ENCODE data around the gene CELSR1. TPM values are rescaled to one million over a fixed set of nuclear protein-coding genes. Genes with fewer than 3 reads are reported as not detected.
"Not testable (repeated sequence)": the region's sequence is repeated elsewhere in the genome, so short reads cannot be mapped to it uniquely, and the experiment has no call there.

CELSR1 gene
- total RNA-seq, 1 donor from 2014 or later: 5.1 TPM

DNA sequence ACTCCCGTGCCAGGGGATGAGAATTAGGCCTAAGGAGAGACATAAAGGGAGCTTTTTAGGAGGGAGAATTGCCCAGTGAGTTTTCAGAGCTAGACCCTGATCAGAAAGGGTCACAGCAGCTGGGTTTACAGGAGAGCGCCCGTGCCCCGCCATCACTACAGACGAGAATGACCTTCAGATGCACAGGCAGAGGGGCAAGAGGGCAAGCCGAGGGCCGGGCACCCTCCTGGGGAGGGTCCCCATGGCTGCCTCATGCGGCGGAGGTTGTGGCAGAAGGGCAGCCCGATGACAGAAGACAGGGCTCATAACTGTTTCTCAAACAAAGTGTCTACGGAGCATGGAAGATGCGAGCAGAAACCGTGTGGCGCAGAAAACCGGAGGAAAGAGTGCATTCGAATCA, 129.7 kb downstream of the CELSR1 start:
- peaks cover 5% of the 10 kb centered on the region for H3K27me3 Mint-ChIP-seq (ENCODE audit: low read depth)
- H3K9me3 Mint-ChIP-seq: no peaks in the 10 kb centered on the region
- H3K27ac Mint-ChIP-seq (ENCODE audit: unreplicated experiment): no peak overlapping the region
- no peaks in the 10 kb centered on the region for H3K4me1 Mint-ChIP-seq
- TF ChIP-seq, protein P1, sequence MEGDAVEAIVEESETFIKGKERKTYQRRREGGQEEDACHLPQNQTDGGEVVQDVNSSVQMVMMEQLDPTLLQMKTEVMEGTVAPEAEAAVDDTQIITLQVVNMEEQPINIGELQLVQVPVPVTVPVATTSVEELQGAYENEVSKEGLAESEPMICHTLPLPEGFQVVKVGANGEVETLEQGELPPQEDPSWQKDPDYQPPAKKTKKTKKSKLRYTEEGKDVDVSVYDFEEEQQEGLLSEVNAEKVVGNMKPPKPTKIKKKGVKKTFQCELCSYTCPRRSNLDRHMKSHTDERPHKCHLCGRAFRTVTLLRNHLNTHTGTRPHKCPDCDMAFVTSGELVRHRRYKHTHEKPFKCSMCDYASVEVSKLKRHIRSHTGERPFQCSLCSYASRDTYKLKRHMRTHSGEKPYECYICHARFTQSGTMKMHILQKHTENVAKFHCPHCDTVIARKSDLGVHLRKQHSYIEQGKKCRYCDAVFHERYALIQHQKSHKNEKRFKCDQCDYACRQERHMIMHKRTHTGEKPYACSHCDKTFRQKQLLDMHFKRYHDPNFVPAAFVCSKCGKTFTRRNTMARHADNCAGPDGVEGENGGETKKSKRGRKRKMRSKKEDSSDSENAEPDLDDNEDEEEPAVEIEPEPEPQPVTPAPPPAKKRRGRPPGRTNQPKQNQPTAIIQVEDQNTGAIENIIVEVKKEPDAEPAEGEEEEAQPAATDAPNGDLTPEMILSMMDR (conservative IDR thresholded peaks at IDR 0.05): no peak
- H3K36me3 Mint-ChIP-seq (ENCODE audit: low read depth): no peaks in the 10 kb centered on the region
- H3K4me3 Mint-ChIP-seq: no peak overlapping the region
- DNase-seq (ENCODE audit: low read depth, low spot score): no peak

DNA sequence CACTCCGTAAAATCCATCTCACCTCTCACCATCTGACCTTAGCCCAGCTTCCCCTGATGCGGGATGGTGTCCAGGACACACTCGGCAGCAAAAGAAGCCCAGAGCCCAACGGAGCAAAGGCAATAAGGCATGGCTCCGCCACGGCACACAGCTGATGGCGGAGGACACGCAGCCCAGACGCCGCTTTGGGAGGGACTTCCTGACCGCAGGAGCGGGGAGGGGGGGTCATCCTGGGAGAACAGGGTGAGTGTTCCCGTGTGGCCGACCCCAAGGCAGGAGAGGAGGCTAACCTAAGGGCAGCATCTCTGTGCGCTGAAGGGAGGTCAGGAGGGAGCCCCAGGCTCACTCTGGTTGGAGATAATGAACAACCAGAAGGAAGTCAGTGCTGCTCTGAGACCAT, 130.6 kb downstream of the CELSR1 start:
- no peaks in the 10 kb centered on the region for H3K4me1 Mint-ChIP-seq
- H3K9me3 Mint-ChIP-seq: no peaks in the 10 kb centered on the region
- no peak for DNase-seq (ENCODE audit: low read depth, low spot score)
- no peaks in the 10 kb centered on the region for H3K36me3 Mint-ChIP-seq (ENCODE audit: low read depth)
- TF ChIP-seq, protein P1 (conservative IDR thresholded peaks at IDR 0.05): no peak
- H3K27ac Mint-ChIP-seq (ENCODE audit: unreplicated experiment): no peak overlapping the region
- H3K4me3 Mint-ChIP-seq: no peak overlapping the region
- H3K27me3 Mint-ChIP-seq (ENCODE audit: low read depth): no peaks in the 10 kb centered on the region

DNA sequence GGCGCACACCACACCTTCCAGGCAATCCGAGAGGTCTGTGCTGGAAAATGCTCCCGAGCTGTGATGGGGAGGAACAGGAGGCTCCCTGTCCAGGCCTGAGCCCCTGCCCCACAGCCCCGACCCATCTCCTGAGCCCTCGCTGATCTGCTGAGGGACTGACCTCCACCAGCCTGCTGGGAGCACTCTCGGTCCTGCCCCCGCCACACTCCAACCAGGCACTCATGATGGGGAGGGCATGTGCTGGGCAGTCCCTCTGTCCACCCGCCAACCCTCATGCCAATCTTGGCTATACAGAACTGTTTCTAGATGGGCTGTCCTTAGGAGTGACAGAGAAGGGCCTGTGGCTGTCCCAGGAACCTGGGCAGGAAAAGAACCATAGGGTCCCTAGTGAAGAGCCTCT, 131.1 kb downstream of the CELSR1 start:
- H3K4me3 Mint-ChIP-seq: no peak overlapping the region
- TF ChIP-seq, protein P1 (conservative IDR thresholded peaks at IDR 0.05): no peak

DNA sequence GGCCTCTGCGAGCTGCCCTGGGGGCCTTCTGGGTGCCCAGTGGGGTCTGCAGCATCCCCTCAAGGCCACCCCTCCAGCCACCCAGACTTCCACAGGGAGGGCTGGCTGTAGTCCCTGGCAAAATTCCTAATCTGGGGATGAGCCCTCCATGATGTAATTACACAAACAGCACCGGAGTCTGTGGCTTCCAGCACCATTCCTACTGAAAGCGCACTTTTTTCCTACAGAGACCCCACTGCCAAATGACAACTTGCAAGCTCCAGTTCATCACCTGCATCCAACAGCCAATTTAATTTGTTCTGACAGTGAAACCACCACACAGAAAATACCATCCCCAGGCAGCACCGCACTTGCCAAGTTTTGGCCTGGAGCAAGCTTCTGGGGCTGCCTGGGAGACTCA, 131.5 kb downstream of the CELSR1 start:
- H3K36me3 Mint-ChIP-seq (ENCODE audit: low read depth): no peaks in the 10 kb centered on the region
- peak overlapping the region; percentile 19 for H3K27ac Mint-ChIP-seq (ENCODE audit: unreplicated experiment)
- TF ChIP-seq, protein P1 (conservative IDR thresholded peaks at IDR 0.05): no peak
- no peaks in the 10 kb centered on the region for H3K9me3 Mint-ChIP-seq
- H3K4me1 Mint-ChIP-seq: no peaks in the 10 kb centered on the region
- no peaks in the 10 kb centered on the region for H3K27me3 Mint-ChIP-seq (ENCODE audit: low read depth)
- no peak overlapping the region for H3K4me3 Mint-ChIP-seq
- DNase-seq (ENCODE audit: low read depth, low spot score): no peak

More for the DNA sequence above, 131.1 kb downstream of the CELSR1 start:
- Mint-ChIP-seq H3K36me3 (ENCODE audit: low read depth) (no peaks in the 10 kb centered on the region), H3K9me3 (no peaks in the 10 kb centered on the region), H3K27ac (ENCODE audit: unreplicated experiment) (no peak overlapping the region), H3K27me3 (ENCODE audit: low read depth) (no peaks in the 10 kb centered on the region), H3K4me1 (no peaks in the 10 kb centered on the region)
- no peak for DNase-seq (ENCODE audit: low read depth, low spot score)

DNA sequence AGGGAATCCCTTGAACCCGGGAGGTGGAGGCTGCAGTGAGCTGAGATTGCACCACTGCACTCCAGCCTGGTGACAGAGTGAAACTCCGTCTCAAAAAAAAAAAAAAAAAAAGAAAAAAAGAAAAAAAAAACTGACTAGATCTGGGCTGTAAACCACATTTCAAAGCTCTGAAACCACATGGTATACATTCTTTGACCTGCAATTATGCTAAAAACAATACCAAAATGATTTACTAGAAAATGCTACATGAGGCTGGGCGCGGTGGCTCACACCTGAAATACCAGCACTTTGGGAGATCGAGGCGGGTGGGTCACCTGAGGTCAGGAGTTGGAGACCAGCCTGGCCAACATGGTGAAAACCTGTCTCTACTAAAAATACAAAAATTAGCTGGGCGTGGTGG, 133.5 kb downstream of the CELSR1 start:
- not testable (repeated sequence) for H3K4me3 Mint-ChIP-seq; H3K27ac Mint-ChIP-seq (ENCODE audit: unreplicated experiment); DNase-seq (ENCODE audit: low read depth, low spot score); H3K36me3 Mint-ChIP-seq (ENCODE audit: low read depth); H3K4me1 Mint-ChIP-seq; H3K9me3 Mint-ChIP-seq; H3K27me3 Mint-ChIP-seq (ENCODE audit: low read depth)

DNA sequence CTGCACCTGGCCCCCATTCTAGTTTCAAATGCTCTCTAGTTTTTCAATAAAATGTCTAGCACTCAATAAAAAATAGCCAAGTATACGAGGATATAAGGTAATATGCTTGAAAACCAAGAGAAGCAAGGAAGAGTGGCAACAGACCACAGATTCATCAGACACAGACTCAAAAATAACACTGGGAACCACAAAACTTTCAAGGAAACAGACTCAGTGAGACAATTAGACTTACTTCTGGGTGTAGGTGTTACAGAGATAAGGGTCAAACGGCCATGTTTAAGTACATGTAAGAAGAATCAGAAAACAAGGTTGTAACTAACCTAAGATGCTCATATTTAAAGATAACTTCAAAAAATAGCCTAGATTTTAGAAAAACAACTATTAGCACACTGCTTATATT, 134.9 kb downstream of the CELSR1 start:
- Mint-ChIP-seq H3K36me3 (ENCODE audit: low read depth) (no peaks in the 10 kb centered on the region), H3K4me3 (no peak overlapping the region), H3K27me3 (ENCODE audit: low read depth) (no peaks in the 10 kb centered on the region), H3K4me1 (no peaks in the 10 kb centered on the region), H3K9me3 (no peaks in the 10 kb centered on the region), H3K27ac (ENCODE audit: unreplicated experiment) (no peak overlapping the region)
- TF ChIP-seq, protein P1 (conservative IDR thresholded peaks at IDR 0.05): no peak
- no peak for DNase-seq (ENCODE audit: low read depth, low spot score)

All from neural crest cell (in vitro differentiated cells).